GM19463 (cell line): ENCODE data around the gene CMSS1.

Experiments
- ATAC-seq: cut with Tn5 transposase; IDR thresholded peaks from one replicate; pipeline ENCODE4 v1.9.1; 2021; ENCODE audit warnings: mild to moderate bottlenecking, moderate library complexity; ENCODE audit not compliant: unreplicated experiment

Gene CMSS1

DNA sequence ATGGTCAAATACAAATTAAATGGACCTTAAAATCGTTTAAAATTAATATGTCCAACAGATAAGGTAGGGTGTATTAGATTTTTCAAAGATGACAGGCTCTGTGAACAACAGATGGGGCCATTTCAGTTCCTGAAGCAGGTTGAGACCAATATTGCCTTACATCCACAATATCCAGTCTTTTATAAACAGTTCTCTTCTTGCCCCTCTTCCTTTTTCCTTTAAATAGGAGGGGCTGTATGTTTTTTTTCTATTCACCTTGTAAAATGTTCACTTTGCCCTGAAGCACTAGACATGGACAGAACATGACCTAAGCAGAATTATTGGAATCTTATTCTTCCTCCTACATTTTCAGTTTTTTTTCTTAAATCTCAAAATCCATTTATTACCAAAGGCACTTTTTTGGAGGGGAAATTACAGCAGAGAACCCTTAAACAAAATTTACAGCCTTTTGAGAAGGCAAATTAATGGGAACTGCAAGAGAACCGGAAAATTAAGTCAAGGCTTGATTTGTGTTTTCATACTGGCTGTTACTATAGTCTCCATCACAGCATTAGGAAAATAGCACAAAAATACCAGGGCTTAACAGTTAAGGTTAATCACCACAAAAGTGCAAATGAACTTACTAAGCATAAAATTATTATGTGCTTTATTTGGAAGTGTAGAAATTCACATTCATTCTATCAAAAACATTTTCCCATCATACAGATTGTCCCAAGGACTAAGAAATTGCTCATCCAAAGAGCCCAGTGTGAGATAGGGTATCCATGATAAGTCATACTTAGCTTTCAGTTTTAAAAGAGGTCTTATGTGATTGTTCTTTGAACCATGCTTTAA is 55.8 kb downstream of the CMSS1 start:
- ATAC-seq, result no peak

GRCh38 chr3:99874237-99875002 is 56.8 kb downstream of the CMSS1 start:
- ATAC-seq, result no peak

DNA sequence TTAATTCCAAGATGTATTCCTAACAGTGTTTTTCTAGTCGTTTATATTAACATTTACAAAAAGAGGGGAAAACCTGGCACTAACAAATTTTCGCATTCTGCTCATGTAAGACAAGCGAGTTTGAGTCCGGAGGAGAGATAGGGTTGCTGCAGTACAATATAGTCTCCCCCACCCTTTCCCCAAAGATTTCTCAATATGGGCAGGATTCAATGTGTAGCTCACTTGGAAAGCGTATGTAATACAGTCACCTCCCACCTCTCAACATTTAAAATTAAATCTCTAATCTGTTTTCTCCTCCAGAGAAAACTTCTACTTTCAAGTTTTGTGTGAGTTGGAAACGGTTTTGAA is 57.9 kb downstream of the CMSS1 start:
- ATAC-seq, result no peak

- peak; percentile 82 for ATAC-seq
These were observed 58.5 kb downstream of the CMSS1 start for GRCh38 chr3:99875929-99876841.

DNA sequence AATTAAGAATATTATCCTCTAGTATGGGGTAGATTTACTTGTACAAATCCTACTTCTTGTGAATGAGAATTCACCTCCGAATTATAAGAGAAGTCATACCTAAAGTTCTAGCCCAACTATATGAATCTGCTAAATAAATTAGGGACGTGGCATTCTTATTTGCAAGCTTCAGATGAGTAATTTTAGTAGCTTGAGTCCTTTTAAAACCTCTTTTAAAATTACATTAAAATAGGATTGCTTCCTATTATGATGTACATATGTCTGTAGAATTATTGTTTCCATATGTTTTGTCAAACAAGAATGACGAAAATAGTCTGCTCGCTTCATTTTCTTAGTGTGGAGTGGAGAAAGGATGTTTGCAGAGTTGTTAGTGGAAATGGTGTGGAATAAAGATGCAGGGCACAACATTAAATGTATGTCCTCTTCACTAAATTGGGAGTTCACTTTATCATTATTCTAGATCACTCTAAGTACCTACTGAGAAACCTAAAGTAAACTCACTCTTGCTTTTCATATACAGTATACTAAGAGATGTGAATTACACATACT is 59.4 kb downstream of the CMSS1 start:
- ATAC-seq, result no peak

GRCh38 chr3:99878005-99878404 is 60.3 kb downstream of the CMSS1 start:
- ATAC-seq, result peak; percentile 44

- no peak for ATAC-seq
These were observed 61.6 kb downstream of the CMSS1 start for GRCh38 chr3:99879275-99879674.

DNA sequence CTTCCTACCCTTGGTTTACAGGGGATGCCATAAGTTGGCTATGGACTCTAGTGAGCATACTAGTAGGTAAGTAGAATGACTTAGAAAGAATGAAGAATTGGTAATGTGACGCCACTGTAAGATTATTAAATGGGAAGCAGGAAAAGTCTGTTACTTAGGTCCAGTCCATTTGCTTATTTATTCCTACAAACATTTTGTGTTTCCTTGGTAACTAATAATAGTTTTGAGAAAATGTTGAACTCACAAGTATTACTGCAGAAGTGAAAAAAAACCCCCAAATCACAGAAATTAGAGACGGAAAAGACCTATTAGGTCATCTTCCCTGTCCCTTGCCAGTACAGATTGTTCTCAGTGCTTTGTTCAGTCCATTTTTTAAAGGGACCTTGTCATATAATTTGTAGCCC is 63.5 kb downstream of the CMSS1 start:
- ATAC-seq, result no peak

GRCh38 chr3:99882436-99883137 is 64.9 kb downstream of the CMSS1 start:
- no peak for ATAC-seq

GRCh38 chr3:99883138-99883461 is 65.4 kb downstream of the CMSS1 start:
- no peak for ATAC-seq

GRCh38 chr3:99883693-99884092 is 66.0 kb downstream of the CMSS1 start:
- no peak for ATAC-seq

- no peak for ATAC-seq
These were observed 66.8 kb downstream of the CMSS1 start for GRCh38 chr3:99884484-99884883.

- no peak for ATAC-seq
These were observed 67.4 kb downstream of the CMSS1 start for GRCh38 chr3:99885085-99885484.

DNA sequence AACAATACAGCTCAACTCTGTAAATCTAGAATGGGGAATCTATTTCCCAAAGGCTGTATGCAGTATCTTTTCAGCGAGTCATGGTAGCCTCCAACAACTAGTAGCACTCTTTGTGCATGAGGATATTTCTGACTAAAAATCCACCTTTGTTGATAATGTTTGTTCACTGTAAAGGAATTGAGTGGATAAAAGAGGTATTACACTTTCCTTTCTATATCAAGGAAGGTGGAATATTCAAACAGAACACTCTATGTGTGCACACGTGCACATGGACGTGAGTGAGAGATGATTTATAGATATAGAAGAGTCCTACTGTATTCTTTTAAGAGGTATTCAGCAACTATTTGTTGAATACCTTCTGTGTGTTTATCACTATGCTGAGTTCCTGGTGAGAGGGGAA is 68.2 kb downstream of the CMSS1 start:
- no peak for ATAC-seq

GRCh38 chr3:99891610-99892285 is 74.1 kb downstream of the CMSS1 start:
- ATAC-seq, result no peak

GRCh38 chr3:99892332-99892731 is 74.7 kb downstream of the CMSS1 start:
- no peak for ATAC-seq

DNA sequence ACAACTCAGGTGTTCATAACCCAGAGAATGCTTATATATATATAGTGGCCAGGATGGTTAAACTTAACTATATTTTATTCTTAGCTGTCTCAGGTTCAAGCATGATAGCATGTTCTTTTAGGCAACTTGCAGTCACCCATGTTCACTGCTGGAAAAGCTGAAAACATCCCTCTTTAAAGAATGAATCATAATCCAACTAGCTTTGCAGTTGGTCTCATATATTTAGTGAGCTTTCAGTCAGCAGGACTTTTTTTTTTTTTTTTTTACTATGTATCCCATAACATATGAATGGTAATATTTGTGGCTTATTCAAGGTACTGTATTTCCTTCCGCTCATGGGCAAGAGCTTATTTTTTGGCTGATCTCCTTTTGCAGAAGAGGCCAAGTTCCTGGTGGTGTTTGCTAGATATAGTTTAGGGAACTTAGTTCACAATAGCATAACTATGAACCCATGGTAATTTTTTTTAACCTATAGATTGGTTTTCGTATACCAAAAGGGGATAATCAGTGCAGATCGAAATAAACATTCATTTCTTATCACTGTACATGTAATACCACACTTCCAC is 77.6 kb downstream of the CMSS1 start:
- ATAC-seq, result no peak

- no peak for ATAC-seq
These were observed 78.2 kb downstream of the CMSS1 start for GRCh38 chr3:99895703-99896441.

- no peak for ATAC-seq
These were observed 78.8 kb downstream of the CMSS1 start for GRCh38 chr3:99896482-99896881.
